ENCODE measurements around the gene CEP135.

DNA sequence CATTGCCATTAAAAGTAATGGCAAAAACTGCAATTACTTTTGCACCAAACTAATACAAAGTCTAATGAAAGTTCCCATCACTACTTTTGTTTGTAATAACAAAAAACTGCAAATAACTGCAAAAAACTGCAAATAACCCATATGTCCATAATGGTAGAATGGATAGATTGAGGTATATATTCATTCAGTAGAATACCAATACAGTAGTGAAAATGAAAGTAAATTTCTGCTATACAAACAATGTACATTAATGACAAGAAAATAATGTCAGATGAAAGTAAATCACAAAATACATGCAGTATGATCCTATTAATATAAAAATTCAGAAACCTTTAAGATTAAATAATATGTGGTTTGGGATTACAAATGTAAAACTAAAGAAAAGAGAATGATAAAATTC, 41.3 kb upstream of the CEP135 start:
- TF ChIP-seq POLR2AphosphoS5 (IDR thresholded peaks at IDR 0.05; ENCODE audit: borderline replicate concordance, low read depth, low read length) (no peak), EZH2 (IDR thresholded peaks at IDR 0.05) (no peak), FOXP2 (optimal IDR thresholded peaks at IDR 0.05; ENCODE audit: control extremely low read depth, extremely low read length, insufficient read depth) (no peak)
